T-helper 1 cell treated with Interleukin-12 subunit alpha and Interleukin-12 subunit beta and Interleukin-4 antibody, amounts not matched to agents 30 μg/mL and 1 μg/mL, for 36 hours (primary cell): Measurements from ENCODE around the gene JPH2.

ENCODE experiments used
- H3K27ac Mint-ChIP-seq: one replicate; pipeline ENCODE4 v1.8.0; 2021; ENCODE audit warnings: mild to moderate bottlenecking, mixed read lengths
- H3K27me3 Mint-ChIP-seq: one replicate; pipeline ENCODE4 v1.8.0; 2021; ENCODE audit warnings: low read depth, mixed read lengths
- H3K36me3 Mint-ChIP-seq: one replicate; pipeline ENCODE4 v1.8.0; 2021; ENCODE audit warnings: low read depth, mixed read lengths
- H3K4me1 Mint-ChIP-seq: one replicate; pipeline ENCODE4 v1.8.0; 2021; ENCODE audit warnings: low read depth, mixed read lengths
- H3K4me3 Mint-ChIP-seq: one replicate; pipeline ENCODE4 v1.8.0; 2021; ENCODE audit warnings: mild to moderate bottlenecking, moderate library complexity, mixed read lengths
- H3K9me3 Mint-ChIP-seq: one replicate; pipeline ENCODE4 v1.8.0; 2021; ENCODE audit warnings: mixed read lengths

JPH2 gene

GRCh38 chr20:44085616-44086434, 101.2 kb downstream of the JPH2 start:
- Mint-ChIP-seq H3K27ac (no peak overlapping the region), H3K36me3 (no peaks in the 10 kb centered on the region), H3K9me3 (no peaks in the 10 kb centered on the region), H3K4me3 (no peak overlapping the region), H3K27me3 (peaks cover 4% of the 10 kb centered on the region), H3K4me1 (peaks cover 1% of the 10 kb centered on the region)

- Mint-ChIP-seq H3K36me3 (no peaks in the 10 kb centered on the region), H3K9me3 (no peaks in the 10 kb centered on the region), H3K27me3 (peaks cover 4% of the 10 kb centered on the region), H3K27ac (no peak overlapping the region), H3K4me3 (no peak overlapping the region), H3K4me1 (peaks cover 9% of the 10 kb centered on the region)
Observed at GRCh38 chr20:44084891-44085290, 102.1 kb downstream of the JPH2 start.

- Mint-ChIP-seq H3K4me1 (peaks cover 12% of the 10 kb centered on the region), H3K27ac (no peak overlapping the region), H3K4me3 (no peak overlapping the region), H3K9me3 (no peaks in the 10 kb centered on the region), H3K27me3 (peaks cover 4% of the 10 kb centered on the region), H3K36me3 (no peaks in the 10 kb centered on the region)
Observed at GRCh38 chr20:44084439-44084838, 102.5 kb downstream of the JPH2 start.

- no peak overlapping the region for H3K27ac Mint-ChIP-seq
- H3K27me3 Mint-ChIP-seq = peaks cover 4% of the 10 kb centered on the region
- H3K4me3 Mint-ChIP-seq = no peak overlapping the region
- H3K4me1 Mint-ChIP-seq = peaks cover 15% of the 10 kb centered on the region
- H3K36me3 Mint-ChIP-seq = no peaks in the 10 kb centered on the region
- no peaks in the 10 kb centered on the region for H3K9me3 Mint-ChIP-seq
Observed at GRCh38 chr20:44083220-44083933, 103.6 kb downstream of the JPH2 start.

DNA sequence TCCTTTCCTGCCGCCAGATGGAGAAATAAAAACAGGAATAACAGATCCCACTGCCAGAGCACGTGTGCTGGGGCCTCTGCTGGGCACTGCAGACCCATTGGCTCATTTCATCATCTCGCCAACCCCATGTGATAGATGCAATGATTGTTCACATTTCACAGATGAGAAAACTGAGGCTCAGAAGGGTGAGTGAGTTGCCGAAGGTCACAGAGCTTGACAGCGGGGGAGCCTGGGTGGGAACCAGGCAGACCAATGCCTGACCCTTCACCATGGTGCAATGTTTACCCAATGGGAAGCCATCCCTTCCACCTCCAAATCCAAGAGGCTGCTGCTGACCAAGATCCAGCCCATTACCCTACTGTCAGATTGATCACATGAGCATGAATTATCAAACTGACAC, 105.1 kb downstream of the JPH2 start:
- H3K27me3 Mint-ChIP-seq = peaks cover under 1% of the 10 kb centered on the region
- no peaks in the 10 kb centered on the region for H3K36me3 Mint-ChIP-seq
- H3K9me3 Mint-ChIP-seq = no peaks in the 10 kb centered on the region
- H3K4me1 Mint-ChIP-seq = peaks cover 19% of the 10 kb centered on the region
- H3K4me3 Mint-ChIP-seq = no peak overlapping the region
- no peak overlapping the region for H3K27ac Mint-ChIP-seq

- H3K4me3 Mint-ChIP-seq = no peak overlapping the region
- H3K9me3 Mint-ChIP-seq = no peaks in the 10 kb centered on the region
- H3K36me3 Mint-ChIP-seq = no peaks in the 10 kb centered on the region
- H3K27ac Mint-ChIP-seq = no peak overlapping the region
- H3K27me3 Mint-ChIP-seq = no peaks in the 10 kb centered on the region
- peaks cover 19% of the 10 kb centered on the region for H3K4me1 Mint-ChIP-seq
Observed at GRCh38 chr20:44081476-44081875, 105.5 kb downstream of the JPH2 start.

DNA sequence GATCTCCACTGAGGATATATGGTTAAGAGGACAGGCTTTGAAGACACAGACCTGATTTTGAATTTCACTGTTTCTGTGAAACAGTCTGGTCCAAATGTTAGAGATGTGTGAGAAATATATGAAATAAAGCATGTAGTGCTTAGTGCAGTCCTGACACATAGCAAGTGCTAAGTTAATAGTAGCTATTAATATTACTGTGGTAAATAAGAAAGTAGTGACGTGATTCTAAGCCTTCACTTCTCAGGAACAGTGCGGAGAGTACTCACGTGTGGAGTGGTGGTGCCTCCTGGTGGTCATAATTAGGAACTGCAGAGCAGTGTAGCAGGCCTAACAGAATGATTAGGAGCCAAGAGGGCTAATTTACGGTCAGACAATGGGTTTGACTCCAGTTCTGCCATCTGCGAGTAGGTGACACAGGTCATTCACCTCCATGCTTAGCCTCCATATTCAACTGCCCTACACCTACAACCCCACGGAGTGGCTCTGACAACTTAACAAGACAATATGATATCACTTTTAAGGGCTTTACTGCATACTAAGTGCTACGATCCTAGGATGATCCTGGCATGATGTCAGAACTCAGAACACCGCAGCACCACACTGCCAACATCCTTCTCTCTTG, 106.2 kb downstream of the JPH2 start:
- Mint-ChIP-seq H3K9me3 (no peaks in the 10 kb centered on the region), H3K27ac (no peak overlapping the region), H3K4me3 (no peak overlapping the region), H3K27me3 (no peaks in the 10 kb centered on the region), H3K36me3 (no peaks in the 10 kb centered on the region), H3K4me1 (peaks cover 19% of the 10 kb centered on the region)

DNA sequence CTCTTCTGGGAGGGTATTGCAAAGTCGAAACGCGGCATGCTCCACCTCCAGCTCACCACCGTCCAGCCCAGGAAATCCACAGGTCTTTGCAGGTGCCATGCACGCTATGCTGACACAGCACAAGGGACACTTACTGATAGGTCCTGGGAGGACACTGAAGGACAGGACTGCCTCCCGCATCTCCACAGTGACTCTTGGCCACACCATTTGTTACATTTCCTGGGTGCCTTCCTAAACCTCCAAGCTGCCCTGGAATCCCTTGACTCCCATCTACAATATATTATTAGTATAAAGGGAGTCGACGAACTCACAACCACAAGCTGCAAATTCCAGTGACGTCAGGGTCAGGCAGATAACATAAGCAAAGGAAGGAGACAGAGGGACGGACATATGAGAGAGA, 106.9 kb downstream of the JPH2 start:
- Mint-ChIP-seq H3K4me1 (peaks cover 24% of the 10 kb centered on the region), H3K36me3 (no peaks in the 10 kb centered on the region), H3K27ac (no peak overlapping the region), H3K9me3 (no peaks in the 10 kb centered on the region), H3K27me3 (no peaks in the 10 kb centered on the region), H3K4me3 (no peak overlapping the region)

DNA sequence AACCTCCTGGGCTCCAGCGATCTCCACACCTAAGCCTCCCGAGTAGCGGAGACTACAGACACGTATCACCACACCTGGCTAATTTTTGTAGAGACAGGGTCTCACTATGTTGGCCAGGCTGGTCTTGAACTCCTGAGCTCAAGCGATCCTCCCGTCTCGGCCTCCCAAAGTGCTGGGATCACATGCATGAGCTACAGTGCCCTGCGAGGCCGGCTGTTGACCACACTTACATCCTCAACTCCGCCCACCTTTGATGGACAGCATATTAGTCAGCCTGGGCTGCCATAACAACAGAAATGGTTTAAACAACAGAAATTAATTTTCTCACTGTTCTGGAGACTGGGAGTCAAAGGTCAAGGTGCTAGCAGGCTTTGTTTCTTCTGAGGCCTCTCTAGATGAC, 107.7 kb downstream of the JPH2 start:
- Mint-ChIP-seq H3K9me3 (no peaks in the 10 kb centered on the region), H3K27ac (no peak overlapping the region), H3K4me3 (no peak overlapping the region), H3K4me1 (peaks cover 32% of the 10 kb centered on the region), H3K36me3 (no peaks in the 10 kb centered on the region), H3K27me3 (no peaks in the 10 kb centered on the region)

DNA sequence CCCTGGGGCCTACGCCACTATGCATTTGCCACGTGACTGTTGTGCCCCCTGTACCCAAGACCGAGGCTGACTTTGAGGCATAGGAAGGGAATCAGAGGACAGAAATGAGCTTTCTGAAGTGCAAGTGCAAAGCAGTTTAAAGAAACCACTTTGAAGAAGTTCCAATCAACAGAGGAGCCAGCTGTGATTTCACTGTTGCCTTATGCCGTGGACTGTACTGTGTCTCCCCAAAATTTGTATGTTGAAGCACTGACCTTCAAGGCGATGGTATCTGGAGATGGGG, 111.1 kb downstream of the JPH2 start:
- peaks cover 58% of the 10 kb centered on the region for H3K4me1 Mint-ChIP-seq

GRCh38 chr20:44075191-44075949, 111.6 kb downstream of the JPH2 start:
- Mint-ChIP-seq H3K36me3 (peaks cover 2% of the 10 kb centered on the region), H3K27ac (no peak overlapping the region), H3K4me1 (peaks cover 55% of the 10 kb centered on the region), H3K4me3 (no peak overlapping the region), H3K27me3 (no peaks in the 10 kb centered on the region), H3K9me3 (no peaks in the 10 kb centered on the region)

More for the DNA sequence above, 111.1 kb downstream of the JPH2 start:
- Mint-ChIP-seq H3K36me3 (peaks cover 2% of the 10 kb centered on the region), H3K27me3 (no peaks in the 10 kb centered on the region), H3K27ac (no peak overlapping the region), H3K4me3 (no peak overlapping the region), H3K9me3 (no peaks in the 10 kb centered on the region)

DNA sequence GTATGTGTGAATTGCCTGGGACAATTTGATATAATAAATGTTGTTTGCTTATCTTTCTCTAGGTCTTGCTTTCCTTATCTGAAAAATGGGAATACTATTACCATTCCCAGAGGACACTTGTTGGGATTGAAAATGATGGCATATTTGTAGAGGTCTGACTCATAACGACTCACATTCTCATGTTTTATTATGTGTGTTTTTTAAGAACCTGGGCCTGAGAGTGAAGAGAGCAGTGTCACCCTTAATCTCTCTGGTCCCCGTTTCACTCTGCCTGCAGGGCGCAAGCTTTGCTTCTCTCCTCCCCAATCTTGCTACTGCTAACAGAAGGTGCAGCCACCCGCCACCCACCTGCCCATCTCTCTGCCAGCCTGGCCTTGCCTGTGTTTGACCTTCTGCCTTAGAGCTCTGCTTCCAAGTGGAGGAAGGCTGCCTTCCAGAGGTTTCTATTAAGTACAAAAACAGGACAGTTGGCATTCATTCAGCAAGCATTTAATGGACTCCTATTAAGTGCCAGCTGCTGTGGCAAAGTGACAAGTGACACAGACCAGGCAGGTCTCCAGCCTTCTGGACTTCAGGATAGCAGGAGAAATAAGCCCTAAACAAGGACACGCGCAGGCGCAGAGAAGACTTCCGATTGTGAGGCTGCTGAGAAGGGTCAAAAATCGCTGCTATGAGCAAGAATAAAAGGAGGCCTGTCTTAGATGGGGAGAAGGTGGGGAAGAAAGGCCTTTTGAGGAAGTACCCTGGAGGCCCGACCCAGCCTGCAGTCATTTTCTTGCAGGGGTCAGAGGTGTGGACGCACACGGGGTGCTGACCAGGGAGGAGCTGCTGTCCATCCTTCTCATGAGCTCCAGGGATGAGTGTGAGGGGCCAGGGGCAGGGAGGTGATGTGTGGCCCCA, 112.5 kb downstream of the JPH2 start:
- peaks cover 2% of the 10 kb centered on the region for H3K36me3 Mint-ChIP-seq
- H3K4me3 Mint-ChIP-seq = no peak overlapping the region
- H3K4me1 Mint-ChIP-seq = peaks cover 58% of the 10 kb centered on the region
- no peaks in the 10 kb centered on the region for H3K9me3 Mint-ChIP-seq
- H3K27ac Mint-ChIP-seq = peak overlapping the region; percentile 33
- no peaks in the 10 kb centered on the region for H3K27me3 Mint-ChIP-seq

GRCh38 chr20:44073675-44074071, 113.3 kb downstream of the JPH2 start:
- Mint-ChIP-seq H3K4me3 (no peak overlapping the region), H3K36me3 (peaks cover 2% of the 10 kb centered on the region), H3K27me3 (no peaks in the 10 kb centered on the region), H3K4me1 (peaks cover 63% of the 10 kb centered on the region), H3K27ac (no peak overlapping the region), H3K9me3 (no peaks in the 10 kb centered on the region)
